Stimulated activated CD8-positive, alpha-beta memory T cell treated with anti-CD3 and anti-CD28 coated beads, Interleukin-15, amount 100 ng/mL, for 1 hour (primary cell): ENCODE results near the gene PSMD5.

Source experiments
- DNase-seq: peaks from one replicate; pipeline ENCODE4 v3.0.0-alpha.2; 2020; ENCODE audit warnings: low read depth

PSMD5 gene

GRCh38 chr9:120875195-120875565 lies 32.5 kb upstream of the PSMD5 start:
- no peak for DNase-seq

GRCh38 chr9:120874226-120875194 lies 31.8 kb upstream of the PSMD5 start:
- DNase-seq = no peak

- DNase-seq = no peak
Measured at GRCh38 chr9:120873512-120873911, 30.8 kb upstream of the PSMD5 start.

GRCh38 chr9:120872791-120873502 lies 30.2 kb upstream of the PSMD5 start:
- no peak for DNase-seq

- no peak for DNase-seq
Measured at GRCh38 chr9:120870206-120870605, 27.5 kb upstream of the PSMD5 start.

GRCh38 chr9:120869726-120870125 lies 27.0 kb upstream of the PSMD5 start:
- no peak for DNase-seq

- DNase-seq = no peak
Measured at GRCh38 chr9:120869360-120869687, 26.6 kb upstream of the PSMD5 start.

- DNase-seq = peak; percentile 96
Measured at GRCh38 chr9:120868676-120869359, 26.1 kb upstream of the PSMD5 start.

- DNase-seq = no peak
Measured at GRCh38 chr9:120868339-120868675, 25.6 kb upstream of the PSMD5 start.

GRCh38 chr9:120867676-120868338 lies 25.1 kb upstream of the PSMD5 start:
- no peak for DNase-seq

- no peak for DNase-seq
Measured at GRCh38 chr9:120866651-120867050, 23.9 kb upstream of the PSMD5 start.

- no peak for DNase-seq
Measured at GRCh38 chr9:120865809-120866208, 23.1 kb upstream of the PSMD5 start.

- DNase-seq = no peak
Measured at GRCh38 chr9:120865176-120865575, 22.5 kb upstream of the PSMD5 start.

GRCh38 chr9:120864719-120865118 lies 22.0 kb upstream of the PSMD5 start:
- no peak for DNase-seq

- DNase-seq = no peak
Measured at GRCh38 chr9:120863833-120864232, 21.1 kb upstream of the PSMD5 start.

GRCh38 chr9:120862452-120862851 lies 19.7 kb upstream of the PSMD5 start:
- no peak for DNase-seq

GRCh38 chr9:120861935-120862334 lies 19.2 kb upstream of the PSMD5 start:
- DNase-seq = no peak

GRCh38 chr9:120860083-120860482 lies 17.4 kb upstream of the PSMD5 start:
- DNase-seq = no peak

- DNase-seq = no peak
Measured at GRCh38 chr9:120859361-120859760, 16.6 kb upstream of the PSMD5 start.

GRCh38 chr9:120857902-120858301 lies 15.2 kb upstream of the PSMD5 start:
- DNase-seq = no peak

GRCh38 chr9:120857481-120857880 lies 14.8 kb upstream of the PSMD5 start:
- no peak for DNase-seq

- no peak for DNase-seq
Measured at GRCh38 chr9:120856700-120857099, 14.0 kb upstream of the PSMD5 start.
